Measurements from ENCODE around the gene FGF3.
"Not testable (repeated sequence)": the region's sequence is repeated elsewhere in the genome, so short reads cannot be mapped to it uniquely, and the experiment has no call there.

The FGF3 gene

DNA sequence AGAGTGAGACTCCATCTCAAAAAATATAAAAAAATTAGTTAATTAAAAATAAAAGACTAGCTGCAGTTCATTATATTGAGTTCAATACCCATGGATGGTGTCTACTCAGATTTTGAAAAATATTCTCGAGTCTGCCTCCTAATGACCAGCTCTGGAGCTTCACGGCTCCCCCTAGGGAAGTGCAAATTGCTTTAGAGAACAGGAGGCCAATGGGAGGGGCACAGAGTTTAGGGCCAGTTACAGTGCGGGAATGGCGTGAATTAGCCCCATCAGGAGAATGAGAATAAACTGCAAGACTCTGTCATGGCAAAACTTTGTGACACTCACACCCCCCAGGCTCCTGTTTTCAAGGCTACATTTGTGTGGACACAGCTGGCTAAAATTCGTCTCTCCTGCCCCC lies 48.7 kb downstream of the FGF3 start:
- DNase-seq (ENCODE audit: low spot score) = no peak

DNA sequence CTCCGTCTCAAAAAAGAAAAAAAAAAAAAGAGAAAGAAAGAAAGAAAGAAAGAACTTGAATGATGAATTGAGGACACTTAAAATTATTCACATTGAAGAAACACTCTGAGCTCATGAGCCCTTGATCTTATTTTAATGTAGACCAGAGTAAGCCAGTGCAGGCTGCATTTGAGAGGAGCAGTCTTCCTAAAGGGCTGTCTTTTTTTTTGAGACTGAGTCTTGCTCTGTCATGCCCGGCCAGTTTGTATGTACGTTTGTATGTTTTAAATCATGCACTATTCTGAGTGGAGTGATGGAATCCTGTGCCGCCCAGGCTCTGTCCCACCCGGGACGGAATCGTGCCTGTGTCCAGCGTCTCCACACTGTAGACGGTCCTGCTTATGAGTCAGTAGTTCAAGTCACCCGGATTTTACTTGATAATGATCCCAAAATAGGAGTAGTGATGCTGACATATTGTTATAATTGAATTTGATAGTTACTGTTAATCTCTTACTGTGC lies 53.7 kb downstream of the FGF3 start:
- no peak for DNase-seq (ENCODE audit: low spot score)

DNA sequence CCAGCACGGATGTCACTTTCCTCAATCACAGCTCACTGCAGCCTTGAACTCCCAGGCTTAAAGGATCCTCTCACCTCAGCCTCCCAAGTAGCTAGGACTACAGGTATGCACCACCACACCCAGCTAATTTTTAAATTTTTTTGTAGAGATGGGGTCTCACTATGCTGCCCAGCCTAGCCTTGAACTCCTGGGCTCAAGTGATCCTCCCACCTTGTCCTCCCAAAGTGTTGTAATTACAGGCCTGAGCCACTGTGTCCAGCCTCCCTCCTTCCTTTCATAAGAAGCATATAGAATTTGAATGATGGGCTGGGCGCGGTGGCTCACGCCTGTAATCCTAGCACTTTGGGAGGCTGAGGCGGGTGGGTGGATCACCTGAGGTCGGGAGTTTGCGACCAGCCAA lies 54.3 kb downstream of the FGF3 start:
- DNase-seq (ENCODE audit: low spot score) = not testable (repeated sequence)

DNA sequence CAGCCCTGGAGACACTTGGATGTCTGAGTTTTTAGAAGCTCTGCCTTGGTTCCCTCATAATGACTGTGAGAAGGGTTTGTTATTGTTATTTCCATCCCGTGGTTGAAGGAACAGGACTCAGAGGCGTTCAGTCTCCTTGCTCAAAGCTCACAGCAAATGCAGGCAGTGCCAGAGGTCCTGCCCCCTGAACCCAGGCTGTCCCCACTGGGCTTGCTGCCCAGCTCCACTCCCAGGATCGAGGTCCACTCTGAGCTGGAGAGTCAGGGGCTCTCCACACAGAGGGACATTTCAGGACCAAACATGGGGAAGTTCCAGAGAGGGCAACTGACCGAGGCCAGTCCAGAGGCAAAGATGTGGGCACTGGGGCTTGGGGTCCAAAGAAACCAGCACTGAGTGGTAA lies 58.9 kb downstream of the FGF3 start:
- no peak for DNase-seq (ENCODE audit: low spot score)
